SU-DHL-6 (cell line): Measurements from ENCODE around the gene ARSA.

ENCODE experiments used
- H2AFZ ChIP-seq: fragments of 200-600 bp; sonication (generic); 2 replicates; pipeline ENCODE4 v1.6.1; 2014; ENCODE audit warnings: low read depth, mild to moderate bottlenecking, moderate library complexity, mixed read lengths, antibody characterized with exemption, low read length; ENCODE audit not compliant: severe bottlenecking
- H3F3A ChIP-seq: fragments of 200-600 bp; shearing (Covaris generic); 2 replicates; pipeline ENCODE4 v1.6.0; 2016; ENCODE audit warnings: antibody characterized with exemption, mild to moderate bottlenecking; ENCODE audit not compliant: insufficient read depth
- H3K27ac ChIP-seq: fragments of 200-600 bp; sonication (generic); 2 replicates; pipeline ENCODE4 v1.5.1; 2016; ENCODE audit warnings: low read depth, mild to moderate bottlenecking, low read length, moderate library complexity, mixed read lengths
- H3K27me3 ChIP-seq: fragments of 200-600 bp; sonication (generic), shearing (Covaris generic); 2 replicates; pipeline ENCODE4 v1.6.0; 2014; ENCODE audit warnings: mild to moderate bottlenecking, low read length
- H3K36me3 ChIP-seq: fragments of 200-600 bp; sonication (generic); 2 replicates; pipeline ENCODE4 v1.6.1; 2014; ENCODE audit warnings: mild to moderate bottlenecking, low read length, mixed read lengths
- H3K4me2 ChIP-seq: fragments of 300-600, 200-600 bp; shearing (Covaris generic), sonication (generic); 2 replicates; pipeline ENCODE4 v1.6.0; 2014; ENCODE audit warnings: low read length, low read depth, mild to moderate bottlenecking; ENCODE audit not compliant: poor library complexity, severe bottlenecking
- H3K4me3 ChIP-seq: fragments of 200-600 bp; sonication (generic); 2 replicates; pipeline ENCODE4 v1.5.1; 2014; ENCODE audit warnings: antibody characterized with exemption, low read length, mild to moderate bottlenecking, mixed read lengths; ENCODE audit not compliant: insufficient read depth, poor library complexity, severe bottlenecking
- H3K79me2 ChIP-seq: fragments of 200-600 bp; sonication (generic); 2 replicates; pipeline ENCODE4 v1.6.1; 2014; ENCODE audit warnings: mild to moderate bottlenecking, low read length, moderate library complexity; ENCODE audit not compliant: insufficient read depth
- H3K9ac ChIP-seq: fragments of 200-600 bp; sonication (generic); 2 replicates; pipeline ENCODE4 v1.7.0; 2014; ENCODE audit warnings: mild to moderate bottlenecking, low read length
- H3K9me2 ChIP-seq: fragments of 200-600 bp; sonication (generic); replicated peaks from 2 replicates; pipeline ENCODE4 v1.6.1; 2014; ENCODE audit warnings: low read length; ENCODE audit not compliant: insufficient read depth
- H3K9me3 ChIP-seq: fragments of 200-600 bp; sonication (generic); 2 replicates; pipeline ENCODE4 v1.6.1; 2014; ENCODE audit warnings: low read length, mixed read lengths; ENCODE audit not compliant: insufficient read depth
- H4K20me1 ChIP-seq: fragments of 200-600 bp; sonication (generic); 2 replicates; pipeline ENCODE4 v1.6.1; 2014; ENCODE audit warnings: low read depth, mild to moderate bottlenecking, antibody characterized with exemption, low read length, moderate library complexity, mixed read lengths
- EZH2phosphoT487 ChIP-seq: fragments of 200-600 bp; sonication (generic), shearing (Covaris generic); conservative IDR thresholded peaks from 2 replicates; pipeline ENCODE4 v1.6.1; 2018; ENCODE audit warnings: mild to moderate bottlenecking, antibody characterized with exemption, low read length, moderate library complexity, mixed read lengths
- TF ChIP-seq, protein P1 (sequence below): fragments of 200-600 bp; sonication (generic); IDR thresholded peaks from one replicate; pipeline ENCODE4 v1.5.1; 2017; ENCODE audit warnings: antibody characterized with exemption, mild to moderate bottlenecking, low read length, moderate library complexity; ENCODE audit not compliant: insufficient read depth, poor library complexity, severe bottlenecking

The ARSA gene

DNA sequence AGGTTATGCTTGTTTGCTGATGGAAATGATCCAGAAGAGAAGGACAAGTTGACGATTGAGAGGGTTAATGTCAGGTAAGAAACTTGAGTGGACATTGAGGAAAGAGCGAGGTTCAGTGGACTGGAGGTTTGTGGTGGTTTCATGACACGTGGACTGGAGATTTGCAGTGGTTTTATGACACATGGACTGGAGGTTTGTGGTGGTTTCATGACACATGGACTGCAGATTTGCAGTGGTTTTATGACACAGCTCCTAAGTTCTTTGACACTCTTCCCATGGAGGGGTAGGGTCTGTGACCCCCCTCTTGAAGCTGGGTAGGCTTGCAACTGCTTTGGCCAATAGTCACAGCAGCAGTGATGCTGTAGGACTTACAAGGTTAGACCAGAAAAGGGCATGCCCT lies 32.8 kb downstream of the ARSA start:
- TF ChIP-seq, protein P1, sequence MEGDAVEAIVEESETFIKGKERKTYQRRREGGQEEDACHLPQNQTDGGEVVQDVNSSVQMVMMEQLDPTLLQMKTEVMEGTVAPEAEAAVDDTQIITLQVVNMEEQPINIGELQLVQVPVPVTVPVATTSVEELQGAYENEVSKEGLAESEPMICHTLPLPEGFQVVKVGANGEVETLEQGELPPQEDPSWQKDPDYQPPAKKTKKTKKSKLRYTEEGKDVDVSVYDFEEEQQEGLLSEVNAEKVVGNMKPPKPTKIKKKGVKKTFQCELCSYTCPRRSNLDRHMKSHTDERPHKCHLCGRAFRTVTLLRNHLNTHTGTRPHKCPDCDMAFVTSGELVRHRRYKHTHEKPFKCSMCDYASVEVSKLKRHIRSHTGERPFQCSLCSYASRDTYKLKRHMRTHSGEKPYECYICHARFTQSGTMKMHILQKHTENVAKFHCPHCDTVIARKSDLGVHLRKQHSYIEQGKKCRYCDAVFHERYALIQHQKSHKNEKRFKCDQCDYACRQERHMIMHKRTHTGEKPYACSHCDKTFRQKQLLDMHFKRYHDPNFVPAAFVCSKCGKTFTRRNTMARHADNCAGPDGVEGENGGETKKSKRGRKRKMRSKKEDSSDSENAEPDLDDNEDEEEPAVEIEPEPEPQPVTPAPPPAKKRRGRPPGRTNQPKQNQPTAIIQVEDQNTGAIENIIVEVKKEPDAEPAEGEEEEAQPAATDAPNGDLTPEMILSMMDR: no peak
- no peak for TF ChIP-seq EZH2phosphoT487
- Histone ChIP-seq H3K4me3 (no peak overlapping the region), H3F3A (no peaks in the 10 kb centered on the region), H3K27me3 (no peaks in the 10 kb centered on the region), H4K20me1 (no peaks in the 10 kb centered on the region), H3K36me3 (no peaks in the 10 kb centered on the region), H3K4me2 (no peak overlapping the region), H3K27ac (no peak overlapping the region), H3K9ac (no peak overlapping the region), H3K9me3 (no peaks in the 10 kb centered on the region), H3K9me2 (no peaks in the 10 kb centered on the region), H3K79me2 (no peaks in the 10 kb centered on the region), H2AFZ (no peak overlapping the region)

DNA sequence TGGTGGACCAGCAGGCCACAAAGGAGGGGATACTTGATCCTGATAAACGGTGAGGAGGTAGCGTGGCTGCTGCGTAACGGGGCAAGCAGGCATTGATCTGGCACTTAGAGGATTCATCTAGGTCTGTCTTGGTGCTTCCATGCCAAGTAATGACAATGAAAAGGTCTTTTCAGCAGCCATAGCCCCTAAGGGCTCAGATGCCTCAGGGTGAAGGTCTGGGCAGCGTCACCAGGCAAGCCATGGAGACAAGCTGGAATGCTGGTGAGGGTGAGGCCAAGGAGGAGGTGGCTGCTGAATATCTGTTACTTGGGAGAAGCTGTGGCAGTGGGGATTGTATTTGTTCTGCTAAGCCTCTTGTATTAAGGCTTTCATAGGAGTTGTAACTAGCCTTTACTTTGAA lies 40.5 kb downstream of the ARSA start:
- H3K4me3 ChIP-seq: no peak overlapping the region
- no peak overlapping the region for H3K27ac ChIP-seq
- no peaks in the 10 kb centered on the region for H3K79me2 ChIP-seq
- no peak overlapping the region for H3K9ac ChIP-seq
- H3F3A ChIP-seq: no peaks in the 10 kb centered on the region
- H3K36me3 ChIP-seq: no peaks in the 10 kb centered on the region
- H4K20me1 ChIP-seq: no peaks in the 10 kb centered on the region
- TF ChIP-seq EZH2phosphoT487: no peak
- TF ChIP-seq, protein P1: no peak
- H3K9me2 ChIP-seq: no peaks in the 10 kb centered on the region
- no peak overlapping the region for H2AFZ ChIP-seq
- H3K4me2 ChIP-seq: no peak overlapping the region
- no peaks in the 10 kb centered on the region for H3K9me3 ChIP-seq
- H3K27me3 ChIP-seq: no peaks in the 10 kb centered on the region

DNA sequence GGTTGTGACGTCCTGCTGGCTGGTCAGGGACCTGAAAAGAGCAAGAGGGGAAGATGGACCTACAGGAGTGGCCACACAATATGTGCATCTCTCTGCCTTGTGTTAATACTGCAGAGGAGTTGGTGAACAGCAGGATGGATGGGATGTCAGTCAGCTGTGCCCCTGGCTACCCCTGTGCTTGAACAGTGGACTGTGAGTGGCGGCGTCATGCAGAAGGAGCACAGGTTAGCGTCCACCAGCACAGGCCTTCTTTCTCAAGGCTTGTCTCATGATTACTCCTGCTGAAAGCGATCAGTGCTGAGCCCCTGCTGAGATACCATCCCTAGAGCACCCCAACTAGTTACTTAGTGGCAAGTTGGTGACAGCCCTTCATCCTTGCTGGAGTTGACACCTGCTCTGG lies 41.5 kb downstream of the ARSA start:
- no peak overlapping the region for H2AFZ ChIP-seq
- no peaks in the 10 kb centered on the region for H3K36me3 ChIP-seq
- no peaks in the 10 kb centered on the region for H3F3A ChIP-seq
- H3K4me2 ChIP-seq: no peak overlapping the region
- no peaks in the 10 kb centered on the region for H3K9me2 ChIP-seq
- no peaks in the 10 kb centered on the region for H3K27me3 ChIP-seq
- no peak overlapping the region for H3K4me3 ChIP-seq
- peaks cover 8% of the 10 kb centered on the region for H3K79me2 ChIP-seq
- no peaks in the 10 kb centered on the region for H4K20me1 ChIP-seq
- H3K27ac ChIP-seq: no peak overlapping the region
- H3K9ac ChIP-seq: no peak overlapping the region
- H3K9me3 ChIP-seq: no peaks in the 10 kb centered on the region
- TF ChIP-seq EZH2phosphoT487: no peak
- TF ChIP-seq, protein P1: no peak

GRCh38 chr22:50585781-50586180 lies 42.2 kb downstream of the ARSA start:
- no peaks in the 10 kb centered on the region for H3F3A ChIP-seq
- no peaks in the 10 kb centered on the region for H4K20me1 ChIP-seq
- H3K27me3 ChIP-seq: no peaks in the 10 kb centered on the region
- no peaks in the 10 kb centered on the region for H3K36me3 ChIP-seq
- no peaks in the 10 kb centered on the region for H3K9me3 ChIP-seq
- no peak overlapping the region for H3K4me3 ChIP-seq
- H3K79me2 ChIP-seq: peaks cover 8% of the 10 kb centered on the region
- H3K27ac ChIP-seq: no peak overlapping the region
- H3K9me2 ChIP-seq: no peaks in the 10 kb centered on the region
- H2AFZ ChIP-seq: no peak overlapping the region
- H3K4me2 ChIP-seq: no peak overlapping the region
- no peak overlapping the region for H3K9ac ChIP-seq
- TF ChIP-seq, protein P1: no peak
- no peak for TF ChIP-seq EZH2phosphoT487
